Neural progenitor cell (in vitro differentiated cells): ENCODE results near the gene SLC9A3. TPM values are rescaled to one million over a fixed set of nuclear protein-coding genes. Genes with fewer than 3 reads are reported as not detected.

ENCODE experiments used
- DNase-seq: peaks from one replicate; pipeline ENCODE4 v3.0.0-alpha.2; 2016; ENCODE audit warnings: low spot score
- H2AFZ ChIP-seq: fragments of 200-600 bp; sonication (generic); replicated peaks from 2 replicates; pipeline ENCODE4 v1.6.1; 2016; ENCODE audit warnings: antibody characterized with exemption
- H3F3A ChIP-seq: fragments of 200-600 bp; sonication (generic); 2 replicates; pipeline ENCODE4 v1.6.1; 2016; ENCODE audit warnings: antibody characterized with exemption, low read depth
- H3K27ac ChIP-seq: fragments of 200-600 bp; sonication (generic); 2 replicates; pipeline ENCODE4 v1.5.1; 2016; ENCODE audit warnings: mild to moderate bottlenecking
- H3K27me3 ChIP-seq: fragments of 200-600 bp; sonication (generic); 2 replicates; pipeline ENCODE4 v1.6.1; 2016; ENCODE audit warnings: mild to moderate bottlenecking, moderate library complexity
- H3K36me3 ChIP-seq: fragments of 200-600 bp; sonication (generic); 2 replicates; pipeline ENCODE4 v1.5.1; 2016
- H3K4me1 ChIP-seq: fragments of 200-600 bp; sonication (generic); 2 replicates; pipeline ENCODE4 v1.6.1; 2016; ENCODE audit warnings: mixed run types
- H3K4me2 ChIP-seq: fragments of 200-600 bp; sonication (generic); 2 replicates; pipeline ENCODE4 v1.6.1; 2016
- H3K4me3 ChIP-seq: fragments of 200-600 bp; sonication (generic); 2 replicates; pipeline ENCODE4 v1.5.1; 2016
- H3K79me2 ChIP-seq: fragments of 200-600 bp; sonication (generic); 2 replicates; pipeline ENCODE4 v1.6.1; 2016; ENCODE audit warnings: low read depth
- H3K9ac ChIP-seq: fragments of 200-600 bp; sonication (generic); 2 replicates; pipeline ENCODE4 v1.6.1; 2016
- H3K9me3 ChIP-seq: fragments of 200-600 bp; sonication (generic); 2 replicates; pipeline ENCODE4 v1.5.1; 2016; ENCODE audit warnings: low read depth
- H4K20me1 ChIP-seq: fragments of 200-600 bp; sonication (generic); 2 replicates; pipeline ENCODE4 v1.6.1; 2016; ENCODE audit warnings: low read depth
- H3K27ac Mint-ChIP-seq: 3 replicates; pipeline ENCODE4 v1.8.0; 2021; ENCODE audit warnings: mixed read lengths
- H3K27me3 Mint-ChIP-seq: 2 replicates; pipeline ENCODE4 v1.8.0; 2022; ENCODE audit warnings: low read depth, mild to moderate bottlenecking, inconsistent platforms, moderate library complexity, mixed read lengths; ENCODE audit not compliant: insufficient read depth
- H3K36me3 Mint-ChIP-seq: 3 replicates; pipeline ENCODE4 v1.8.0; 2021; ENCODE audit warnings: mixed read lengths
- H3K4me1 Mint-ChIP-seq: 3 replicates; pipeline ENCODE4 v1.8.0; 2021; ENCODE audit warnings: mixed read lengths
- H3K4me3 Mint-ChIP-seq: 3 replicates; pipeline ENCODE4 v1.8.0; 2021; ENCODE audit warnings: mild to moderate bottlenecking, moderate library complexity, mixed read lengths
- H3K9me3 Mint-ChIP-seq: 3 replicates; pipeline ENCODE4 v1.8.0; 2020; ENCODE audit warnings: mixed read lengths
- CTCF ChIP-seq: fragments of 200-600 bp; sonication (generic); IDR thresholded peaks from 2 replicates; pipeline ENCODE4 v1.5.1; 2017; ENCODE audit warnings: antibody characterized with exemption, mild to moderate bottlenecking
- EZH2 ChIP-seq: fragments of 200-600 bp; sonication (generic); IDR thresholded peaks from 2 replicates; pipeline ENCODE4 v1.6.1; 2017; ENCODE audit warnings: antibody characterized with exemption, mild to moderate bottlenecking, moderate library complexity
- EZH2phosphoT487 ChIP-seq: fragments of 200-600 bp; sonication (generic); IDR thresholded peaks from 2 replicates; pipeline ENCODE4 v1.6.1; 2017; ENCODE audit warnings: antibody characterized with exemption
- total RNA-seq: library from RNA; depleted of rRNA; stranded (reverse); fragments of >200 nt; gene quantifications from 2 replicates; pipeline ENCODE4 v1.2.3, GENCODE V29; 2015; ENCODE audit warnings: low replicate concordance

Gene SLC9A3
- total RNA-seq, 1 donor from 2014 or later = 1.4 TPM

GRCh38 chr5:499233-500209 is 24.7 kb downstream of the SLC9A3 start:
- Histone ChIP-seq H3K9me3 (no peaks in the 10 kb centered on the region), H3K9ac (no peak overlapping the region), H3K27me3 (peaks cover 62% of the 10 kb centered on the region), H3F3A (no peaks in the 10 kb centered on the region), H3K79me2 (no peaks in the 10 kb centered on the region), H2AFZ (no peak overlapping the region), H4K20me1 (no peaks in the 10 kb centered on the region), H3K36me3 (no peaks in the 10 kb centered on the region), H3K4me1 (no peaks in the 10 kb centered on the region), H3K4me2 (no peak overlapping the region), H3K27ac (no peak overlapping the region), H3K4me3 (no peak overlapping the region)
- H3K27me3 Mint-ChIP-seq = peaks cover 34% of the 10 kb centered on the region
- TF ChIP-seq EZH2 (no peak), CTCF (no peak), EZH2phosphoT487 (no peak)
- H3K9me3 Mint-ChIP-seq = peaks cover 3% of the 10 kb centered on the region
- H3K36me3 Mint-ChIP-seq = no peaks in the 10 kb centered on the region
- no peak for DNase-seq
- peaks cover 4% of the 10 kb centered on the region for H3K4me1 Mint-ChIP-seq
- no peak overlapping the region for H3K27ac Mint-ChIP-seq
- no peak overlapping the region for H3K4me3 Mint-ChIP-seq

DNA sequence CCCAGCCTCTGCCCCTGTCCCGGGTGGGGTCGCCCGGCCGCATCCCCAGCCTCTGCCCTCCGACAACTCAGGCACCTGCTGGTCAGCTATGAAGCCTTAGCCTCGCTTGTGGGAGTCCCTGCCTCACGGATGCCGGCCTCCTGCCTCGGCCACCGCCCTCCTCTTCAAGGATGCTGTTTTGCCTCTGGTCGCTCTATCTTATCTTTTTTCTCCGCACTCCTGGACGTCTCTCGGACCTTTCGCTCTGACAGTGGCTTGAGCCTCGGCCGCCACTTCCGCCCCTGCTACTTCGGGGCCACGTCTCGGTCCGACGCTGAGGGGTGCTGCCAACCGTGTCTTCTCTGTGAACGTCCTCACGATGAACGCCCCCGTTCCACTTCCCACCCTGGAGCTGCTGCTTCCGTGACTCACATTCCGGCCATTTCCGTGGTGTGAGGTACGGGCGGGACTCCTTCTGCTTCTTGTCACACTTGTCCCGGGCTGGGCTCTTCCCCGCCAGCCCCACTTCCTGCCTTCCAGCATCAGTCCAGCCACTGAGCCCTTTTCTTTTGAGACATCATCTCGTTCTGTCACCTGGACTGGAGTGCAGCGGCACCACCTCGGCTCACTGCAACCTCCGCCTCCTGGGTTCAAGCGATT is 26.3 kb downstream of the SLC9A3 start:
- Histone ChIP-seq H3K9me3 (no peaks in the 10 kb centered on the region), H2AFZ (no peak overlapping the region), H3K27ac (no peak overlapping the region), H3K36me3 (no peaks in the 10 kb centered on the region), H3K4me2 (no peak overlapping the region), H3K4me3 (no peak overlapping the region), H4K20me1 (no peaks in the 10 kb centered on the region), H3K27me3 (peaks cover 67% of the 10 kb centered on the region), H3F3A (no peaks in the 10 kb centered on the region), H3K9ac (no peak overlapping the region), H3K4me1 (peaks cover 3% of the 10 kb centered on the region), H3K79me2 (no peaks in the 10 kb centered on the region)
- no peak for DNase-seq
- peaks cover 5% of the 10 kb centered on the region for H3K4me1 Mint-ChIP-seq
- H3K27ac Mint-ChIP-seq = no peak overlapping the region
- H3K36me3 Mint-ChIP-seq = no peaks in the 10 kb centered on the region
- peak overlapping the region; percentile 36 for H3K4me3 Mint-ChIP-seq
- peaks cover 3% of the 10 kb centered on the region for H3K9me3 Mint-ChIP-seq
- no peak for TF ChIP-seq EZH2
- no peak for TF ChIP-seq CTCF
- peaks cover 37% of the 10 kb centered on the region for H3K27me3 Mint-ChIP-seq

- Mint-ChIP-seq H3K36me3 (no peaks in the 10 kb centered on the region), H3K9me3 (peaks cover 3% of the 10 kb centered on the region), H3K4me1 (peaks cover 6% of the 10 kb centered on the region), H3K4me3 (no peak overlapping the region), H3K27ac (no peak overlapping the region), H3K27me3 (peaks cover 35% of the 10 kb centered on the region)
- Histone ChIP-seq H3K9me3 (no peaks in the 10 kb centered on the region), H3K4me3 (no peak overlapping the region), H3F3A (no peaks in the 10 kb centered on the region), H3K36me3 (no peaks in the 10 kb centered on the region), H3K27me3 (peaks cover 73% of the 10 kb centered on the region), H3K27ac (no peak overlapping the region), H3K9ac (no peak overlapping the region), H4K20me1 (no peaks in the 10 kb centered on the region), H3K79me2 (no peaks in the 10 kb centered on the region), H3K4me1 (peaks cover 4% of the 10 kb centered on the region), H3K4me2 (no peak overlapping the region), H2AFZ (no peak overlapping the region)
- TF ChIP-seq CTCF (no peak), EZH2 (no peak), EZH2phosphoT487 (no peak)
- no peak for DNase-seq
Measured at GRCh38 chr5:497090-497700, 27.1 kb downstream of the SLC9A3 start.
